ENCODE data around the gene TMEM97.
"Not testable (repeated sequence)": the region's sequence is repeated elsewhere in the genome, so short reads cannot be mapped to it uniquely, and the experiment has no call there.

TMEM97 gene

DNA sequence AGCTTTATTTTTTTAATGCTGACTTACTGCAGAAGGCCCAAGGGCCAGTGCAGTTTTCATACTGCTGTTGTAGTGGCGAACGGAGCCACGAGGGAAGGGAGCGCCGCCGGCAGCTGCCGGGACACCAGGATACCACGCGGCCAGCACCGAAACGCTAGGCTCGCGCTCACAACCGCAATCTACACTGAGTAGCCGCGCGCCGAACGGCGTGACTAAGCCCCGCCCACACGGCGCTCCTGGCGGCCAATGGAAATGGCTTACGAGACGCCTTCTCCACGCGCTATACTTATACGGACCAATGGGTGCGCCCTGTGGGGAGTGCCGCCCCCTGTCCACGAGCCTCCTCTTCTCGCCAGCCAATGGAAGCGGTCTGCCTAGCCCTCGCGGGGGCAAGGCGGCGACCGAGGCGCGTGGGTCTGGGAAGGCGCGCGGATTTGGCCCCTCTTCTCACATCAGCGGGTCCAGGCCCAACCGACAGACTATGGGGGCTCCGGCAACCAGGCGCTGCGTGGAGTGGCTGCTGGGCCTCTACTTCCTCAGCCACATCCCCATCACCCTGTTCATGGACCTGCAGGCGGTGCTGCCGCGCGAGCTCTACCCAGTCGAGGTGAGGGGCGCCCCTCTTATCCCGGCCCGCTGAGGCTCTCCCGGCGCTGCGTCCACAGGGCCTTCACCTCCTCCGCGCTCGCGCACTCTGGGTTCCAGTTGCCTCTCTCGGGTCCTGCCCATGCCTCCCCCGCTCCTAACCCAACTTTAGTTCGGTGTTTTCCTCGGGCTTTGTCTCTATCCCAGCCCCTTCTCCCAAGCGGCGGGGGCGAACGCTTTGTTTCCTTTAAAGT, at the start of gene TMEM97:
TSS of gene TMEM97 (plus strand) at position 442 of the 839 bp plus-strand sequence. CDS start at position 482, 40 bp downstream.
- TF ChIP-seq POLR2A (IDR thresholded peaks at IDR 0.05; ENCODE audit: low read length) (peak; percentile 86), GATA1 (IDR thresholded peaks at IDR 0.05; ENCODE audit: low read depth, low read length) (no peak)
- DNase-seq: peak; percentile 98

DNA sequence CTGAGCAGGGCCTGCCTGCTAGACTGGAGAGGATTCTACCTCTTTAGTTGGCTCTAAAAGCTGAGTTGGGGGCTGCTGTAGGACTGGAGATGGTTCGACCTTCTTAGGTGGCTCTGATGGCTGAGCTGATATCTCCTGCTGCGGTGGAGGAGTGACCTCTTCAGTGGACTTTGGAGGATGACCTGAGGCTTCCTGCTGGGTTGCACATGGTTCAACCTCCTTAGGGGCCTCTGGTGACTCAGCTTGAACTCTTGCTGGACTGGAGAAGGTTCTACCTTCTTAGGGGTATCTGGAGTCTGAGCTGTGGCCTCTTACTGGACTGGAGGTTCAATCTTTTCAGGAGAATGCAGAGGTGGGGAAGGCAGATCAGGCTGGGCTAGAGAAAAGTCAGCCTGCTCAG, 48.9 kb upstream of the TMEM97 start:
- TF ChIP-seq GATA1 (IDR thresholded peaks at IDR 0.05; ENCODE audit: low read depth, low read length) (no peak), POLR2A (IDR thresholded peaks at IDR 0.05; ENCODE audit: low read length) (no peak)
- no peak for DNase-seq

DNA sequence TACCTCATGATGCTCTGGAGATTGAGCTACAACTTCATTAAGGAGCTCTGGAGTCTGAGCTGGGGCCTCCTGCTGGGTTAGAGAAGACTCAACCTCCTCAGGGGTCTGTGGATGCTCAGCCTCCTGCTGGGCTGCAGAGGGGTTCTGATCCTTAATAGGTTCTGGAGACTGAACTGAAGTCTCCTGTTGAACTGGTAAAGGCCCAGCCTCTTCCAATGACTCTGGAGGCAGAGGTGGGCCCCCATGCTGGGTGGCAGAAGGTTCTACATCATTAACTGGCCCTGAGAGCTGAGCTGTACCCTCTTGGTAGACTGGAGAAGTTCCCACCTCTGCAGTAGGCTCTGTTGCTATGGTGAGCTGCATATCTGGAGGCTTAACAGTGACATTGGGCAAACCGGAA, 48.1 kb upstream of the TMEM97 start:
- TF ChIP-seq POLR2A (IDR thresholded peaks at IDR 0.05; ENCODE audit: low read length) (no peak), GATA1 (IDR thresholded peaks at IDR 0.05; ENCODE audit: low read depth, low read length) (no peak)
- DNase-seq: no peak

DNA sequence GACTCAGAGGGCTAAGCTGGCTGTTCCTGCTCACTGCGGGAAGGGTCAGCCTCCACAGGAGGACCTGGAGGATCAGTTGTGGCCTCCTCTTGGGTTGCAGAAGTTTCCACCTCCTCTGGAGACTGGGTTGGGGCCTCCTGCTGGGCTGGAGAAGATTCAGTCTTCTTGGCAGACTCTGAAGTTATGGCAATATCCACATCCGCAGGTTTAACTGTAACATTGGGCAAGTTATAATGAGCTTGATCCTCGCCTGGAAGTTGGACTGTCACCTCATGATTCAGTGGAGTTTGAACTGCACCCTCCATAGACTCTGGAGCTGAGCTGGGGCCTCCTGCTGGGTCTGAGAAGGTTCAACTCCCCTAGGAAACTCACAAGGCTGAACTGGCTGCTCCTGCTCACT, 47.6 kb upstream of the TMEM97 start:
- DNase-seq: no peak
- no peak for TF ChIP-seq POLR2A (IDR thresholded peaks at IDR 0.05; ENCODE audit: low read length)
- TF ChIP-seq GATA1 (IDR thresholded peaks at IDR 0.05; ENCODE audit: low read depth, low read length): no peak

DNA sequence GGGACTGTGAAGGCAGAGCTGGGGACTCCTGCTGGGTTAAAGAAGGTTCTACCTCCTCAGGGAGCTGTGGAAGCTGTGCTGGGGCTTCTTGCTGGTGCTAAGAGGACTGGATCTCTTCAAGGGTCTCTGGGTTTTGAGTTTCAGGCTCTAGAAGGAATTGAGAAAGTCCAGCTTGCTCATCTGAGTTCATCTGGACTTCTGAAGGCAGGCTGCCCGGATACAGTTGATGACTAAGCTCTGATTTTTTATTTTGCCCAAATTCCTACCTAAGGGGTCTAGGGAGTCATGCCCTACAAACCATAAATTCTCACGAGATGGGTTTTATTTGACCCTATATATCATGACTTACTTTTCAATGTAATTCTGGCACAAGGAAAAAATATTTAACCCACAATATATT, 46.8 kb upstream of the TMEM97 start:
- no peak for DNase-seq
- TF ChIP-seq GATA1 (IDR thresholded peaks at IDR 0.05; ENCODE audit: low read depth, low read length) (no peak), POLR2A (IDR thresholded peaks at IDR 0.05; ENCODE audit: low read length) (no peak)

DNA sequence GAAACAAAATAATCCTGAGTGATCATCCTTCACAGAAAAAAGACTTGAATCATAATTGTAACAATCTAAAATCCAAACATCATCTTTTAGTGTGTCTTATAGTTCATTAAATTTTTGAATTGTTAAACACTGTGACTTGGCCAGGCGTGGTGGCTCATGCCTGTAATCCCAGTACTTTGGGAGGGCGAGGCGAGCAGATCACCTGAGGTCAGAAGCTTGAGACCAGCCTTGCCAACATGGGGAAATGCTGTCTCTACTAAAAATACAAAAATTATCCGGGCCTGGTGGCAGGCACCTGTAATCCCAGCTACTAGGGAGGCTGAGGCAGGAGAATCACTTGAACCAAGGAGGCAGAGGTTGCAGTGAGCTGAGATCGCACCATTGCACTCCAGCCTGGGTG, 45.7 kb upstream of the TMEM97 start:
- not testable (repeated sequence) for DNase-seq

- no peak for TF ChIP-seq GATA1 (IDR thresholded peaks at IDR 0.05; ENCODE audit: low read depth, low read length)
- TF ChIP-seq POLR2A (IDR thresholded peaks at IDR 0.05; ENCODE audit: low read length): no peak
- DNase-seq: no peak
Observed at GRCh38 chr17:28274591-28275265, 44.3 kb upstream of the TMEM97 start.

- DNase-seq: no peak
- TF ChIP-seq POLR2A (IDR thresholded peaks at IDR 0.05; ENCODE audit: low read length) (no peak), GATA1 (IDR thresholded peaks at IDR 0.05; ENCODE audit: low read depth, low read length) (no peak)
Observed at GRCh38 chr17:28276011-28276410, 43.0 kb upstream of the TMEM97 start.

- DNase-seq: no peak
- TF ChIP-seq POLR2A (IDR thresholded peaks at IDR 0.05; ENCODE audit: low read length) (no peak), GATA1 (IDR thresholded peaks at IDR 0.05; ENCODE audit: low read depth, low read length) (no peak)
Observed at GRCh38 chr17:28279411-28279810, 39.6 kb upstream of the TMEM97 start.

GRCh38 chr17:28280826-28281225, 38.2 kb upstream of the TMEM97 start:
- TF ChIP-seq GATA1 (IDR thresholded peaks at IDR 0.05; ENCODE audit: low read depth, low read length) (no peak), POLR2A (IDR thresholded peaks at IDR 0.05; ENCODE audit: low read length) (no peak)
- DNase-seq: no peak

DNA sequence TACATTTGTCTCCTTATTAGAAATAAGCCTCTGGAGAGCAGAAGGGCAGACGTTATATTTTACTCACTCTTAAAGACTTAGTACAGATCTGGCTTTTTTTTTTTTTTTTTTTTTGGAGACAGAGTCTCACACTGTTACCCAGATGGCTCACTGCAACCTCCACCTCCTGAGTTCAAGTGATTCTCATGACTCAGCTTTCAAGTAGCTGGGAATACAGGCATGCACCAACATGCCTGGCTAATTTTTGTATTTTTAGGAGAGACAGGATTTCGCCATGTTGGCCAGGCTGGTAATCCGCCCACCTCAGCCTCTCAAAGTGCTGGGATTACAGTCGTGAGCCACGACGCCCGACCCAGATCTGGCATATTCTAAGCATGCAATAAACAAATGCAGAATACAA, 36.4 kb upstream of the TMEM97 start:
- no peak for DNase-seq
- TF ChIP-seq GATA1 (IDR thresholded peaks at IDR 0.05; ENCODE audit: low read depth, low read length) (no peak), POLR2A (IDR thresholded peaks at IDR 0.05; ENCODE audit: low read length) (no peak)

- TF ChIP-seq GATA1 (IDR thresholded peaks at IDR 0.05; ENCODE audit: low read depth, low read length) (no peak), POLR2A (IDR thresholded peaks at IDR 0.05; ENCODE audit: low read length) (no peak)
- no peak for DNase-seq
Observed at GRCh38 chr17:28285965-28286364, 33.0 kb upstream of the TMEM97 start.

DNA sequence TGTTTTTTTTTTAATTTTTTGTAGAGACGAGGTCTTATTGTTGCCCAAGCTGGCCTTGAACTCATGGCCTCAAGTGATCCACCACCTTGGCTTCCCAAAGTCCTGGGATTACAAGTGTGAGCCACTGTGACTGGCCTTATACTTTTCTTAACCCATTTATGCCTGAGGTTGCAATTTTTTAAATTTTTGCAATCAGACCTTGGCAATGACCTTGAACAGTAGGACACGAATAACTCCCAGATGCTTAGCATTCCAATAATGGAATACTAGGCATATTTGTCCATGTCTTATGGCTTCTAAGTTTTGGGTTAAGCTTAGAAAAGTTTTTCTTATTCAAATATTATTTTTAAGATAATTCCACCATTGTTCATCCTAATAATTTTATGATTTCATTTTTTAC, 28.3 kb upstream of the TMEM97 start:
- TF ChIP-seq POLR2A (IDR thresholded peaks at IDR 0.05; ENCODE audit: low read length) (no peak), GATA1 (IDR thresholded peaks at IDR 0.05; ENCODE audit: low read depth, low read length) (no peak)

GRCh38 chr17:28291780-28292330, 27.1 kb upstream of the TMEM97 start:
- DNase-seq: no peak
- TF ChIP-seq POLR2A (IDR thresholded peaks at IDR 0.05; ENCODE audit: low read length): no peak
- no peak for TF ChIP-seq GATA1 (IDR thresholded peaks at IDR 0.05; ENCODE audit: low read depth, low read length)

More for the DNA sequence above, 28.3 kb upstream of the TMEM97 start:
- DNase-seq: no peak

- not testable (repeated sequence) for DNase-seq
Observed at GRCh38 chr17:28292878-28293277, 26.1 kb upstream of the TMEM97 start.

Measured in erythroblast (primary cell).